ENCODE results near the gene RALA. TPM values are rescaled to one million over a fixed set of nuclear protein-coding genes. Genes with fewer than 3 reads are reported as not detected.

The RALA gene
- total and polyA plus RNA-seq, 3 donors from 2014 or later, result 13.6 to 27.9 (median 15.9) TPM

GRCh38 chr7:39741942-39742623, 118.7 kb downstream of the RALA start:
- 89 to 93% methylated on average over 5 to 13 of the region's 13 CpGs for WGBS, 2 donors
- intact Hi-C loops (cut with DNase I; ENCODE audit: low total_unique reads), result no loop called here

GRCh38 chr7:39744620-39745019, 121.2 kb downstream of the RALA start:
- Histone ChIP-seq H3K4me3 (no peak overlapping the region), H3K27me3 (no peaks in the 10 kb centered on the region), H3K27ac (no peak overlapping the region), H3K9me3 (no peaks in the 10 kb centered on the region), H3K4me1 (no peaks in the 10 kb centered on the region), H3K36me3 (ENCODE audit: low read depth, missing control alignments) (no peaks in the 10 kb centered on the region)
- TF ChIP-seq POLR2A (IDR thresholded peaks at IDR 0.05), result no peak
- TF ChIP-seq, protein P1, sequence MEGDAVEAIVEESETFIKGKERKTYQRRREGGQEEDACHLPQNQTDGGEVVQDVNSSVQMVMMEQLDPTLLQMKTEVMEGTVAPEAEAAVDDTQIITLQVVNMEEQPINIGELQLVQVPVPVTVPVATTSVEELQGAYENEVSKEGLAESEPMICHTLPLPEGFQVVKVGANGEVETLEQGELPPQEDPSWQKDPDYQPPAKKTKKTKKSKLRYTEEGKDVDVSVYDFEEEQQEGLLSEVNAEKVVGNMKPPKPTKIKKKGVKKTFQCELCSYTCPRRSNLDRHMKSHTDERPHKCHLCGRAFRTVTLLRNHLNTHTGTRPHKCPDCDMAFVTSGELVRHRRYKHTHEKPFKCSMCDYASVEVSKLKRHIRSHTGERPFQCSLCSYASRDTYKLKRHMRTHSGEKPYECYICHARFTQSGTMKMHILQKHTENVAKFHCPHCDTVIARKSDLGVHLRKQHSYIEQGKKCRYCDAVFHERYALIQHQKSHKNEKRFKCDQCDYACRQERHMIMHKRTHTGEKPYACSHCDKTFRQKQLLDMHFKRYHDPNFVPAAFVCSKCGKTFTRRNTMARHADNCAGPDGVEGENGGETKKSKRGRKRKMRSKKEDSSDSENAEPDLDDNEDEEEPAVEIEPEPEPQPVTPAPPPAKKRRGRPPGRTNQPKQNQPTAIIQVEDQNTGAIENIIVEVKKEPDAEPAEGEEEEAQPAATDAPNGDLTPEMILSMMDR (IDR thresholded peaks at IDR 0.05), result no peak
- DNase-seq, result no peak
- intact Hi-C loops (cut with DNase I; ENCODE audit: low total_unique reads), result loop anchor here (5.0 kb wide), 1 partner anchor 162 kb away; no protein-coding TSS in a partner anchor
- 89 to 94% methylated on average over 2 of the region's 2 CpGs for WGBS, 2 donors

More at GRCh38 chr7:39741942-39742623, 118.7 kb downstream of the RALA start:
- no peak overlapping the region for H3K27ac ChIP-seq
- no peaks in the 10 kb centered on the region for H3K4me1 ChIP-seq
- H3K9me3 ChIP-seq, result no peaks in the 10 kb centered on the region
- no peak overlapping the region for H3K4me3 ChIP-seq
- TF ChIP-seq, protein P1 (IDR thresholded peaks at IDR 0.05), result peak in 1 of 3 experiments; percentile 8
- TF ChIP-seq POLR2A (IDR thresholded peaks at IDR 0.05), result no peak
- H3K36me3 ChIP-seq (ENCODE audit: low read depth, missing control alignments), result no peaks in the 10 kb centered on the region
- no peaks in the 10 kb centered on the region for H3K27me3 ChIP-seq
- DNase-seq, result peak; percentile 43

DNA sequence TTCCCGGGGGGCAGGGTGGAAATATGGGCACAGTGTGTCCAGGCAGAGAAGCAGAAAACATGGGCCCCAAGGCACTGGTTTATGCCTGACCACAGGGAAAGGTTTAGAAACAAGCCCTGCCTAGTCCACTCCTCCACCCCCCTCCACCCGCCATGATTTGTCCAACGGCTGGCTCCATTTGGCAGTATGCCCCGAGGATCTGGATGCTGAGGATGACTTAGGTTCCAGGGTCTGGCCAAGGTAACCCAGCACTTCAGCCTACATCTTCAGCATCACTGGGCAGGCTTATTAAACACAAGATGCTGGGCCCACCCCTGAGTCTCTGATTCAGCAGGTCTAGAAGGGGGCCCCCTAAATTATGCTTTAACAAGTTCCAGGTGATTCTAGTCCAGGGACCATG, 121.9 kb downstream of the RALA start:
- H3K4me3 ChIP-seq, result no peak overlapping the region
- no peaks in the 10 kb centered on the region for H3K9me3 ChIP-seq
- intact Hi-C loops (cut with DNase I; ENCODE audit: low total_unique reads), result loop anchor here (5.0 kb wide), 1 partner anchor 163 kb away; no protein-coding TSS in a partner anchor
- no peak for TF ChIP-seq POLR2A (IDR thresholded peaks at IDR 0.05)
- TF ChIP-seq, protein P1 (IDR thresholded peaks at IDR 0.05), result no peak
- H3K4me1 ChIP-seq, result no peaks in the 10 kb centered on the region
- no peak overlapping the region for H3K27ac ChIP-seq
- 45 to 66% methylated on average over 4 of the region's 4 CpGs for WGBS, 2 donors
- H3K27me3 ChIP-seq, result no peaks in the 10 kb centered on the region
- H3K36me3 ChIP-seq (ENCODE audit: low read depth, missing control alignments), result no peaks in the 10 kb centered on the region
- DNase-seq, result no peak

DNA sequence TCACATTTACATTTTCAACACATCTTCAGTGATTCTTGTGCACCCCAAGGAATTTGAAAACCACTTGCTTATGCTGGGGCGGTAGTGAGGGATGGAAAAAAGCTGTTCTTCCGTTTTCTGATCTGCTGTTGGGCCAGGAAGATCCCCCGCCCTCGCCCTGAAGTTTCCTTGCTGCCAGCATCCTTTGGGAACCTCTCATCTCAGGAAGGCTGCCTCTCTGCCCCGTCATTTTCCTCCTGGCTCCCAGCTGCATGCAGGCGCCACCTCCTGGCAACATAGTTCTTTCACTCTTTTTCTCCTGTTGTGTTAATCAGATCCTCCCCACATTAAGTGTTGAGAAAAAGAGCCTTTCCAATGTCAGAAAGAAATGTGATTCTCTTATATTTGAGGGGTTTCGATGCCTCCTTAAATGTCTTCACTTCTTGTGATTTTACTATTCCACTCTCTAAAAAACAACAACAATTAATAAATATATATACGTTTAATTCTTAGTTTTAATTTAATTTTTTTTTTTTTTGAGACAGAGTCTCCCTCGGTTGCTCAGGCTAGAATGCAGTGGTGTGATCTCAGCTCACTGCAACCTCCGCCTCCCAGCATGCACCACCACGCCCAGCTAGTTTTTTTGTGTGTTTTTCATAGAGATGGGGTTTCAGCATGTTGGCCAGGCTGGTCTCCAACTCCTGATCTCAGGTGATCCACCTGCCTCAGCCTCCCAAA, 122.9 kb downstream of the RALA start:
- H3K4me3 ChIP-seq, result no peak overlapping the region
- WGBS, 2 donors, result 35 to 42% methylated on average over 11 of the region's 11 CpGs
- no peaks in the 10 kb centered on the region for H3K36me3 ChIP-seq (ENCODE audit: low read depth, missing control alignments)
- no peaks in the 10 kb centered on the region for H3K27me3 ChIP-seq
- intact Hi-C loops (cut with DNase I; ENCODE audit: low total_unique reads), result loop anchor here (5.0 kb wide), 1 partner anchor 164 kb away; no protein-coding TSS in a partner anchor
- no peaks in the 10 kb centered on the region for H3K4me1 ChIP-seq
- TF ChIP-seq, protein P1 (IDR thresholded peaks at IDR 0.05), result peak; percentile 42 to 68 (median 66)
- TF ChIP-seq POLR2A (IDR thresholded peaks at IDR 0.05), result no peak
- DNase-seq, result peak; percentile 87
- H3K9me3 ChIP-seq, result no peaks in the 10 kb centered on the region
- no peak overlapping the region for H3K27ac ChIP-seq

All from testis (tissue), 3 donors.